GM04504 (cell line): ENCODE results near the gene C2orf76.
"Not testable (repeated sequence)": the region's sequence is repeated elsewhere in the genome, so short reads cannot be mapped to it uniquely, and the experiment has no call there.

Experiments used
- DNase-seq: peaks from one replicate; pipeline ENCODE4 v3.0.0-alpha.2; 2012; ENCODE audit warnings: low read depth

The C2orf76 gene

GRCh38 chr2:119377294-119377992, 10.8 kb upstream of the C2orf76 start:
- DNase-seq, result no peak

GRCh38 chr2:119376810-119377209, 10.2 kb upstream of the C2orf76 start:
- no peak for DNase-seq

GRCh38 chr2:119376406-119376805, 9.8 kb upstream of the C2orf76 start:
- not testable (repeated sequence) for DNase-seq

GRCh38 chr2:119373907-119374745, 7.5 kb upstream of the C2orf76 start:
- DNase-seq, result not testable (repeated sequence)

GRCh38 chr2:119372778-119373568, 6.3 kb upstream of the C2orf76 start:
- DNase-seq, result no peak

- no peak for DNase-seq
Measured at GRCh38 chr2:119371111-119371510, 4.5 kb upstream of the C2orf76 start.

GRCh38 chr2:119369845-119370244, 3.2 kb upstream of the C2orf76 start:
- no peak for DNase-seq

GRCh38 chr2:119367472-119368099, 952 bp upstream of the C2orf76 start:
- DNase-seq, result peak; percentile 1

- peak; percentile 8 for DNase-seq
Measured at GRCh38 chr2:119366161-119366648, 429 bp downstream of the C2orf76 start.

- no peak for DNase-seq
Measured at GRCh38 chr2:119365436-119365835, 1.2 kb downstream of the C2orf76 start.

GRCh38 chr2:119364798-119365197, 1.8 kb downstream of the C2orf76 start:
- DNase-seq, result no peak

GRCh38 chr2:119360423-119360966, 6.1 kb downstream of the C2orf76 start:
- DNase-seq, result no peak

- DNase-seq, result no peak
Measured at GRCh38 chr2:119359774-119360173, 6.9 kb downstream of the C2orf76 start.

GRCh38 chr2:119354860-119355259, 11.8 kb downstream of the C2orf76 start:
- DNase-seq, result no peak

- no peak for DNase-seq
Measured at GRCh38 chr2:119352357-119352756, 14.3 kb downstream of the C2orf76 start.

- DNase-seq, result no peak
Measured at GRCh38 chr2:119350311-119350998, 16.2 kb downstream of the C2orf76 start.

GRCh38 chr2:119349289-119349688, 17.3 kb downstream of the C2orf76 start:
- DNase-seq, result no peak

GRCh38 chr2:119341684-119342083, 24.9 kb downstream of the C2orf76 start:
- no peak for DNase-seq

GRCh38 chr2:119339562-119339923, 27.1 kb downstream of the C2orf76 start:
- no peak for DNase-seq

GRCh38 chr2:119338826-119339561, 27.6 kb downstream of the C2orf76 start:
- DNase-seq, result no peak
